ENCODE measurements around the gene ELF2. TPM values are rescaled to one million over a fixed set of nuclear protein-coding genes. Genes with fewer than 3 reads are reported as not detected.

The ELF2 gene
- total RNA-seq, 1 experiment from 2014 or later = 21.9 TPM

- H3K27me3 ChIP-seq (ENCODE audit: control insufficient read depth, insufficient read depth, low read length) = no peaks in the 10 kb centered on the region
- intact Hi-C loops (cut with micrococcal nuclease; ENCODE audit: unreplicated experiment) (no loop called here), in situ Hi-C loops (cut with HindIII; ENCODE audit: low pct_unique_long_range_greater_than_20kb, low sequenced_read_pairs) (no loop called here)
- H3K36me3 ChIP-seq (ENCODE audit: control insufficient read depth, insufficient read depth, low read length) = no peaks in the 10 kb centered on the region; the same call in 1 of the 2 replicates
- CTCF ChIA-PET = no interaction called here
- TF ChIP-seq SIN3A (IDR thresholded peaks at IDR 0.05; ENCODE audit: borderline replicate concordance, insufficient read depth, low read depth, low read length) = no peak
- TF ChIP-seq POLR2AphosphoS5 (IDR thresholded peaks at IDR 0.05; ENCODE audit: low read depth, low read length) = no peak
- TF ChIP-seq REST (IDR thresholded peaks at IDR 0.05; ENCODE audit: insufficient read depth in 1 of 2, low read depth in 2 of 2, low read length in 1 of 2) = no peak
- no peak for TF ChIP-seq TCF7L2 (IDR thresholded peaks at IDR 0.05; ENCODE audit: low read depth, low read length)
- TF ChIP-seq, protein P1, sequence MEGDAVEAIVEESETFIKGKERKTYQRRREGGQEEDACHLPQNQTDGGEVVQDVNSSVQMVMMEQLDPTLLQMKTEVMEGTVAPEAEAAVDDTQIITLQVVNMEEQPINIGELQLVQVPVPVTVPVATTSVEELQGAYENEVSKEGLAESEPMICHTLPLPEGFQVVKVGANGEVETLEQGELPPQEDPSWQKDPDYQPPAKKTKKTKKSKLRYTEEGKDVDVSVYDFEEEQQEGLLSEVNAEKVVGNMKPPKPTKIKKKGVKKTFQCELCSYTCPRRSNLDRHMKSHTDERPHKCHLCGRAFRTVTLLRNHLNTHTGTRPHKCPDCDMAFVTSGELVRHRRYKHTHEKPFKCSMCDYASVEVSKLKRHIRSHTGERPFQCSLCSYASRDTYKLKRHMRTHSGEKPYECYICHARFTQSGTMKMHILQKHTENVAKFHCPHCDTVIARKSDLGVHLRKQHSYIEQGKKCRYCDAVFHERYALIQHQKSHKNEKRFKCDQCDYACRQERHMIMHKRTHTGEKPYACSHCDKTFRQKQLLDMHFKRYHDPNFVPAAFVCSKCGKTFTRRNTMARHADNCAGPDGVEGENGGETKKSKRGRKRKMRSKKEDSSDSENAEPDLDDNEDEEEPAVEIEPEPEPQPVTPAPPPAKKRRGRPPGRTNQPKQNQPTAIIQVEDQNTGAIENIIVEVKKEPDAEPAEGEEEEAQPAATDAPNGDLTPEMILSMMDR (IDR thresholded peaks at IDR 0.05) = no peak
- H3K9me3 ChIP-seq (ENCODE audit: control insufficient read depth, insufficient read depth, low read depth, low read length) = no peaks in the 10 kb centered on the region
- H3K27ac ChIP-seq (ENCODE audit: low read length) = no peak overlapping the region
- H3K4me3 ChIP-seq (ENCODE audit: low read depth in 2 of 2, low read length in 2 of 2) = no peak overlapping the region
- POLR2A ChIA-PET = no interaction called here
- BruUV-seq (replicated peaks) = no TSS peak
- DNase-seq (ENCODE audit: low read depth, low spot score) (no peak), ATAC-seq (no peak)
- H3K4me1 ChIP-seq (ENCODE audit: control insufficient read depth, insufficient read depth, low read length) = no peaks in the 10 kb centered on the region
Observed at GRCh38 chr4:139129206-139129605, 47.8 kb downstream of the ELF2 start.

GRCh38 chr4:139126898-139127297, 50.1 kb downstream of the ELF2 start:
- no peak for ATAC-seq
- H3K27ac ChIP-seq (ENCODE audit: low read length) = no peak overlapping the region
- no TSS peak for BruUV-seq (replicated peaks)
- no peak for DNase-seq (ENCODE audit: low read depth, low spot score)
- no peaks in the 10 kb centered on the region for H3K27me3 ChIP-seq (ENCODE audit: control insufficient read depth, insufficient read depth, low read length)
- no peaks in the 10 kb centered on the region for H3K9me3 ChIP-seq (ENCODE audit: control insufficient read depth, insufficient read depth, low read depth, low read length)
- intact Hi-C loops (cut with micrococcal nuclease; ENCODE audit: unreplicated experiment) = no loop called here
- H3K4me1 ChIP-seq (ENCODE audit: control insufficient read depth, insufficient read depth, low read length) = no peaks in the 10 kb centered on the region
- CTCF ChIA-PET = no interaction called here
- TF ChIP-seq, protein P1 (IDR thresholded peaks at IDR 0.05) = no peak
- TF ChIP-seq POLR2AphosphoS5 (IDR thresholded peaks at IDR 0.05; ENCODE audit: low read depth, low read length) (no peak), TCF7L2 (IDR thresholded peaks at IDR 0.05; ENCODE audit: low read depth, low read length) (no peak), REST (IDR thresholded peaks at IDR 0.05; ENCODE audit: insufficient read depth in 1 of 2, low read depth in 2 of 2, low read length in 1 of 2) (no peak), SIN3A (IDR thresholded peaks at IDR 0.05; ENCODE audit: borderline replicate concordance, insufficient read depth, low read depth, low read length) (no peak)
- no peak overlapping the region for H3K4me3 ChIP-seq (ENCODE audit: low read depth in 2 of 2, low read length in 2 of 2)
- no peaks in the 10 kb centered on the region; the same call in 1 of the 2 replicates for H3K36me3 ChIP-seq (ENCODE audit: control insufficient read depth, insufficient read depth, low read length)
- POLR2A ChIA-PET = no interaction called here
- in situ Hi-C loops (cut with HindIII; ENCODE audit: low pct_unique_long_range_greater_than_20kb, low sequenced_read_pairs) = no loop called here

All from Panc1 (cell line).